NCI-H2081 (cell line): Measurements from ENCODE around the gene RBM5.

Experiments used
- DNase-seq, 2 experiments: peaks; one replicate each; lab custom pipeline; 2025; lab: John Stamatoyannopoulos, UW

RBM5 gene

GRCh38 chr3:50121072-50122032 is 32.6 kb downstream of the RBM5 start:
- peak; percentile 55 to 64 for DNase-seq

- DNase-seq = no peak
These were observed 33.4 kb downstream of the RBM5 start for GRCh38 chr3:50122071-50122470.

GRCh38 chr3:50122661-50123391 is 34.1 kb downstream of the RBM5 start:
- DNase-seq = no peak

GRCh38 chr3:50123394-50124051 is 34.8 kb downstream of the RBM5 start:
- DNase-seq = no peak

GRCh38 chr3:50124052-50124799 is 35.5 kb downstream of the RBM5 start:
- no peak for DNase-seq

GRCh38 chr3:50124800-50125178 is 36.1 kb downstream of the RBM5 start:
- no peak for DNase-seq

GRCh38 chr3:50125541-50126286 is 37.0 kb downstream of the RBM5 start:
- DNase-seq = no peak

GRCh38 chr3:50126287-50127211 is 37.8 kb downstream of the RBM5 start:
- DNase-seq = no peak

- DNase-seq = no peak
These were observed 38.6 kb downstream of the RBM5 start for GRCh38 chr3:50127251-50127691.

- DNase-seq = no peak
These were observed 39.3 kb downstream of the RBM5 start for GRCh38 chr3:50128001-50128400.

- no peak for DNase-seq
These were observed 41.7 kb downstream of the RBM5 start for GRCh38 chr3:50130436-50130835.

GRCh38 chr3:50132421-50133282 is 43.9 kb downstream of the RBM5 start:
- no peak for DNase-seq

- no peak for DNase-seq
These were observed 44.5 kb downstream of the RBM5 start for GRCh38 chr3:50133283-50133615.

- no peak for DNase-seq
These were observed 45.6 kb downstream of the RBM5 start for GRCh38 chr3:50134367-50134766.

- no peak for DNase-seq
These were observed 47.2 kb downstream of the RBM5 start for GRCh38 chr3:50135964-50136363.

- DNase-seq = no peak
These were observed 48.1 kb downstream of the RBM5 start for GRCh38 chr3:50136714-50137405.

GRCh38 chr3:50137531-50137930 is 48.8 kb downstream of the RBM5 start:
- no peak for DNase-seq
